ENCODE data around the gene RLN3.

The RLN3 gene

GRCh38 chr19:14078411-14078810 is 50.5 kb downstream of the RLN3 start:
- no peak for DNase-seq (ENCODE audit: low read depth in 2 of 3, low spot score in 1 of 3)
